ENCODE data around the gene SSX2.
"Not testable (repeated sequence)": the region's sequence is repeated elsewhere in the genome, so short reads cannot be mapped to it uniquely, and the experiment has no call there.

Gene SSX2, protein sequence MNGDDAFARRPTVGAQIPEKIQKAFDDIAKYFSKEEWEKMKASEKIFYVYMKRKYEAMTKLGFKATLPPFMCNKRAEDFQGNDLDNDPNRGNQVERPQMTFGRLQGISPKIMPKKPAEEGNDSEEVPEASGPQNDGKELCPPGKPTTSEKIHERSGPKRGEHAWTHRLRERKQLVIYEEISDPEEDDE

DNA sequence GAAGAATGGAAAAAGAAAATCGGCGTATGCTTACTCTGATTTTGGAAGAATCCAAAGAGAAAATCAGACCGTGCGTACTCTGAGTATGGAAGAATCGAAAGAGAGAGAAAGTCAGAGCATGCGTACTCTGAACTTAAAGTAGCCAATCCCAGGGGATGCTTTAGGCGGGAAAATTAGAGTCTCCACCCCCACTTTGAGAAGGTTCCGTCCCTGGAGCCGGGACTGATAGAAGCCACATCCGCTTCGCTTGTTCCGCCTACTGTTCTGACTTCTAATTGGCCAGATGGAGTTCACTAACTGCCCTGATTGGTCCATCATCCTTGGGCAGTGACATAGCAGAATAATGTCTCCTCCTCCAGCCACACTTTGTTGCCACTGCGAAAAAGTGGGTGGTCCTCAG is at the start of gene SSX2:
TSS of gene SSX2 (minus strand) at position 101 of the 400 bp plus-strand sequence. CDS start 1,429 bp downstream, outside the sequence.
- DNase-seq; in situ Hi-C loops (cut with HindIII; ENCODE audit: low pct_ligation_motif_present, low pct_unique_long_range_greater_than_20kb, low sequenced_read_pairs): not testable (repeated sequence)

DNA sequence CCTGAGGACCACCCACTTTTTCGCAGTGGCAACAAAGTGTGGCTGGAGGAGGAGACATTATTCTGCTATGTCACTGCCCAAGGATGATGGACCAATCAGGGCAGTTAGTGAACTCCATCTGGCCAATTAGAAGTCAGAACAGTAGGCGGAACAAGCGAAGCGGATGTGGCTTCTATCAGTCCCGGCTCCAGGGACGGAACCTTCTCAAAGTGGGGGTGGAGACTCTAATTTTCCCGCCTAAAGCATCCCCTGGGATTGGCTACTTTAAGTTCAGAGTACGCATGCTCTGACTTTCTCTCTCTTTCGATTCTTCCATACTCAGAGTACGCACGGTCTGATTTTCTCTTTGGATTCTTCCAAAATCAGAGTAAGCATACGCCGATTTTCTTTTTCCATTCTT is 44.0 kb upstream of the SSX2 start, which contains the start of gene SSX2B:
TSS of gene SSX2B (plus strand) at position 301 of the 400 bp plus-strand sequence. CDS start 1,429 bp downstream, outside the sequence.
- DNase-seq; in situ Hi-C loops (cut with HindIII; ENCODE audit: low pct_ligation_motif_present, low pct_unique_long_range_greater_than_20kb, low sequenced_read_pairs): not testable (repeated sequence)

DNA sequence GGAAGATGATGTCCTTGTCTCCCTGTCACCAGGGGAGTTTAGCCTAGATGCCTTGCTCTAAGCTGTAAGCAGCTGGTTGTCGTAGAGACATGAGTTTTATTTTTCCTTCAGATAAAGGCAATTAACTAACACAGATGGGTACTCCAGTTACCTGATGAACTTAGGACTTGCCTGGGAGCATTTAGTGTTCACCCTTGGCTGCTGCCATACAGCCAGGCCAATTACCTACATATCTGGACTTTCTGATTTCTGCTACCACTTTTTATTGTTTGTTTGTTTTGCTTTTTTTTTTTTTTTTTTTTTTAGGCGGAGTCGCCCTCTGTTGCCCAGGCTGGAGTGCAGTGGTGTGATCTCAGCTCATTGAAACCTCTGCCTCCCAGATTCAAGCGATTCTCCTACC is 14.9 kb downstream of the SSX2 start:
- in situ Hi-C loops (cut with HindIII; ENCODE audit: low pct_ligation_motif_present, low pct_unique_long_range_greater_than_20kb, low sequenced_read_pairs); DNase-seq: not testable (repeated sequence)

DNA sequence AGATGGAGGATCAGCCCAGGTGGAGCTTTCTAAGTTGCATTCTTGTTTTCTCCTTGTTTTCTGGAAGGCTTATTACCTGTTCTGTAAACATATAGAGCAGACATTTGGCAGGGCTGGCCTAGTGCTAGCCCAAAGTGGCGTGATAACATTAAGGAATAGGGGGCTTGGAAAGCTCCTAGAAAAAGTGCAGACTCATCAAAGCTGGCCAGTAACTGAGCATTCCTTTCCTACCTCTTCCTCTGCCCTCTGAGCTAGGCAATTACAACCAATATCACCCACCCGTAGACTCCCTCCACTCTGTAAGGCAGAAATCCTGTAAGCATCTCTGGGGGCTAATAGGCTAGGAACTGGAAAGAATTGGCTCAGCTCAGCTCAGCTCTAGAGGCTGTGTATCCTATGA is 44.8 kb downstream of the SSX2 start:
- in situ Hi-C loops (cut with HindIII; ENCODE audit: low pct_ligation_motif_present, low pct_unique_long_range_greater_than_20kb, low sequenced_read_pairs) = not testable (repeated sequence)

DNA sequence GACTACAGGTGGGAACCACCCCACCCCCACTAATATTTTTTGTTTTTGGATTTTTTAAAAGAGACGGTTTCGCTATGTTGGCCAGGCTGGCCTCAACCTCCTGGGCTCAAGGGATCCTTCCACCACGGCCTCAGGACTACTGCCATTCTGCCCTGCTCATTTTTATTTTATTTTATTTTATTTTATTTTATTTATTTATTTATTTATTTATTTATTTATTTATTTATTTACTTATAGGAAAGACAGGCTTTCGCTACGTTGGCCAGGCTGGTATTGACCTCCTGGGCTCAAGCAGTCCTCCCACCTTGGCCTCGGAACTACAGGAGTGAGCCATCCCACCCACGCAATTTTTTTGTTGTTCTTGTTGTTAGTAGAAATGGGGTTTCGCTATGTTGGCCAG is 51.5 kb downstream of the SSX2 start:
- DNase-seq; in situ Hi-C loops (cut with HindIII; ENCODE audit: low pct_ligation_motif_present, low pct_unique_long_range_greater_than_20kb, low sequenced_read_pairs): not testable (repeated sequence)

More for the DNA sequence above, 44.8 kb downstream of the SSX2 start:
- DNase-seq = not testable (repeated sequence)

DNA sequence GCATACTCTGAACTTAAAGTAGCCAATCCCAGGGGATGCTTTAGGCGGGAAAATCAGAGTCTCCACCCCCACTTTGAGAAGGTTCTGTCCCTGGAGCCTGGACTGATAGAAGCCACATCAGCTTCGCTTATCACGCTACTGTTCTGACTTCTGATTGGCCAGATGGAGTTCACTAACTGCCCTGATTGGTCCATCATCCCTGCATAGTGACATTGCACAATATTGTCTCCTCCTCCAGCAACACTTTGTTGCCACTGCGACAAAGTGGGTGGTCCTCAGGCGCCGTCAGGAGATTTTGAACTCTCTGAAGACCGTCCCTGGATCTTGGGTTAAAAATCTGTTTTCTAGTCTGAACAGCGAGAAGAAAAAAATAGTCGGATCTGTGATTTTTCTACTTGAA is 52.2 kb downstream of the SSX2 start, which contains the start of gene SSX7:
TSS of gene SSX7 (minus strand) at position 101 of the 400 bp plus-strand sequence. CDS start 1,428 bp downstream, outside the sequence.
- DNase-seq; in situ Hi-C loops (cut with HindIII; ENCODE audit: low pct_ligation_motif_present, low pct_unique_long_range_greater_than_20kb, low sequenced_read_pairs): not testable (repeated sequence)

DNA sequence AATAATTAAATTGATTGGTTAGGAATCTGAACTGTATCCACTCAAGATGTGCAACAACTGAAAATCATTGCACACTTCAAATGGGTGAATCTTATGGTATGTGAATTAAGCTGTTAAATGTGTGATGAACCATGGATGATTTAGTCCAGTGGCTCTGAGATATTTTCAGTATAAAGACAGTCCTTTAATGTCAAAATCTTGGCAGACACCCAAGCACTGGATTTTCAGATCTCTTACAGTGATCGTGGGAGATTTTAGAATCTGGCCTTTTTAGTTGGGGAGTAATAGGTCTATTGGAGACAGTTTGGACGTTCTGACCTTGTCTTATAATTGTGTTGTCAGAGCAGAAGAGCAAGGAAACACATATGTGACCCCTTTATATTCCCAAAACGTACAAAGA is 56.3 kb downstream of the SSX2 start:
- in situ Hi-C loops (cut with HindIII; ENCODE audit: low pct_ligation_motif_present, low pct_unique_long_range_greater_than_20kb, low sequenced_read_pairs) = not testable (repeated sequence)

DNA sequence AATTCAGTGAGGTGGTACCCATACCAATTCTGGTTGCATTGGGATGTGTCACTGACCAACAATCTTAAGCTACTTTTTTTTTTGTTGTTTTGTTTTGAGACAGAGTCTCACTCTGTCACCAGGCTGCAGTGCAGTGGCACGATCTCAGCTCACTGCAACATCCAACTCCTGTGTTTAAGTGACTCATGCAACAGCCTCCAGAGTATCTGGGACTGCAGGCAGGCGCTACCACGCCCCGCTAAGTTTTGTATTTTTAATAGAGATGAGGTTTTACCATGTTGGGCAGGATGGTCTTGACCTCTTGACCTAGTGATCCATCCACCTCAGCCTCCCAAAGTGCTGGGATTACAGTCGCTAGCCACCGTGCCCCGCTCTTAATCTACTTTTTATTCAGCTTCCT is 58.0 kb downstream of the SSX2 start:
- in situ Hi-C loops (cut with HindIII; ENCODE audit: low pct_ligation_motif_present, low pct_unique_long_range_greater_than_20kb, low sequenced_read_pairs) = not testable (repeated sequence)
- peak; percentile 6 for DNase-seq

More for the DNA sequence above, 56.3 kb downstream of the SSX2 start:
- peak; percentile 1 for DNase-seq

Measured in ACHN (cell line).